Activated CD8-positive, alpha-beta memory T cell treated with anti-CD3 and anti-CD28 coated beads for 1 hour (primary cell): ENCODE results near the gene POU2AF1.

Source experiments
- DNase-seq, 2 donors: peaks; one replicate each; pipeline ENCODE4 v3.0.0-alpha.2; 2020; ENCODE audit warnings: low read depth in 1 of 2; ENCODE audit errors: extremely low read depth in 1 of 2

The POU2AF1 gene

DNA sequence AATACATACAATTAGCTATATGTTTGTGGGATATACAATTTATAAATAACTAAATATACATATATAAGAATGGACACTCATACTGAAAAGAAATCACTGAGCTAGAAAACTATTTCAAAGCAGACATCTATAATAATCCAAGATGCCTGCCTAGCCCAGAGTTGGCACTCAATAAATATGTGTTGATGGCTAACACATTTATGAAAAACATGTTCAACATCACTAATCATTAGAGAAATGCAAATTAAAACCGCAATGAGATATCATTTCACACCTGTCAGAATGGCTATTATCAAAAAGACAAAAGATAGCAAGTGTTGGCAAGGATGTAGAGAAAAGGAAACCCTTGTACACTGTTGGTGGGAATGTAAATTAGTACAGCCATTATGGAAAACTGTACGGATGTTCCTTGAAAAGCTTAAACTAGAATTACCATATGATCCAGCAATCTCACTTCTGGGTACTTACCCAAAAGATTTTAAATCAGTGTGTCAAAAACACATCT is 29.8 kb downstream of the POU2AF1 start:
- no peak for DNase-seq

- DNase-seq: no peak
Observed at GRCh38 chr11:111348147-111348546, 30.9 kb downstream of the POU2AF1 start.

DNA sequence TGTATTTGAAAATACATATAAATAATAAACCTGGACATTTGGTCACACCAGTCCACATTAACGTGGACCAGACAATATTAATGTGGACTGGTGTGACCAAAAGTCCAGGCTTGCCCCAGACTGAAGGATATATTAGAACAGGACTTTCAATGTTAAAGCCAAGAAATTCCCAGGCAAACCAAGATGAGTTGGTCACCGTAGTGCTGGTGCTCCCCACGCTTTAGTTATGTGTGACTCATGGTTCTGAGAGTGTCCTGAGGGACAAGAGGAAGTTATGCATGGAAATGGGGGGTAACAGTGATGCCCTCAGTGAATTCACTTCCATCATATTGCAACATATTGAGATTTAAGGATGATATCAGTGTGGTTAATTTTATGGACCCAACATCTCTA is 31.4 kb downstream of the POU2AF1 start:
- DNase-seq: no peak

GRCh38 chr11:111347002-111347722 is 31.9 kb downstream of the POU2AF1 start:
- DNase-seq: no peak

- no peak for DNase-seq
Observed at GRCh38 chr11:111344032-111344431, 35.0 kb downstream of the POU2AF1 start.

GRCh38 chr11:111342329-111342728 is 36.7 kb downstream of the POU2AF1 start:
- DNase-seq: no peak

GRCh38 chr11:111339758-111340388 is 39.2 kb downstream of the POU2AF1 start:
- no peak for DNase-seq

DNA sequence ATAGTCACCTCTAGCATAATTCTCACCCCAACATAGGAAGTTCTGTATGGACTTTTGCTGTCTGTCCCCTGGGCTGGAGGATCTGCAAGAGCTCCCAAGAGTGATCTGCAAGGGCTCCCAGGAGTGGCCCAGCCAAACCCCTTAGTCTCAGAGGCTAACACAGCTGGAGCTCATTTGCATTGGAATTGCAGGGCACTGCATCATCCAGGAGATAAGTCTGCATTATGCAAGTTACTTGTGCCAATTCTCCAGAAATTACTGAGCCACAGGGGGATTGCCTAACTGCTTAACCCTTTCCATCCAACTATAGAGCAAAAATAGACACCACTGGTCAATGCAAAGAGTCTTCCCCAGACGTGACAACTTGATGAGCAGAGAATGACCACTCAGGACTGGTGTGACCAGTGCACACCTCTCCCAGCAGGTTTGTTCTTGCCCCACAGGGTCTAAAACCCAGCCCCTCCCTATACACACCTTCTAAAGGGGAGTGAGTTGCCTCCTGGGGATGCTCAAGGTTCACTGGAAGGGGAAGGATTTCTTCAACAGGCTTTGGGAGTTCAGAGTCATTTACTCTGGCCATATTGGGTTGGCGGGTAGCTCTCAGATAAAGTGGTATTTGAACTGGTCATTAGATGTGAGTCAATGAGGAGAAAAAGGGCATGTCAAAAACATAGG is 42.4 kb downstream of the POU2AF1 start:
- no peak for DNase-seq

DNA sequence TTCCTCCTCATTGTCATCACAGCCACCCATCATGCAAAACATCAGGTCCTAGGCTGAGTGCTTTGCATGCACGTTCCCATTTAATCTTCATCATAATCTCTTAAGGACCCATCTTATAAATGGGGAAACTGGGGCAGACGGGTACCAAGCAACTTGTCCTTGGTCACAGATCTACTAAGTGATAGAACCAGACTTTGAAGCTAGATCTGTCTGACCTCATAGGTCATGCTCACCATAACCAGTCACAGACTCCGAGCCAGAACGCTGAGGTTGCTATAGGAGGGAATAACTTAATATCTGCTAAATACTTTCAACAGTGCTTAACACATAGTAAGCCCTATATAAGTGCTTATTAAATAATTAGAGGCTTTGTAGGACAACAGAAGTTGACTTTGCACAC is 43.0 kb downstream of the POU2AF1 start:
- no peak for DNase-seq

- no peak for DNase-seq
Observed at GRCh38 chr11:111335549-111335948, 43.5 kb downstream of the POU2AF1 start.

- no peak for DNase-seq
Observed at GRCh38 chr11:111334532-111335502, 44.3 kb downstream of the POU2AF1 start.

DNA sequence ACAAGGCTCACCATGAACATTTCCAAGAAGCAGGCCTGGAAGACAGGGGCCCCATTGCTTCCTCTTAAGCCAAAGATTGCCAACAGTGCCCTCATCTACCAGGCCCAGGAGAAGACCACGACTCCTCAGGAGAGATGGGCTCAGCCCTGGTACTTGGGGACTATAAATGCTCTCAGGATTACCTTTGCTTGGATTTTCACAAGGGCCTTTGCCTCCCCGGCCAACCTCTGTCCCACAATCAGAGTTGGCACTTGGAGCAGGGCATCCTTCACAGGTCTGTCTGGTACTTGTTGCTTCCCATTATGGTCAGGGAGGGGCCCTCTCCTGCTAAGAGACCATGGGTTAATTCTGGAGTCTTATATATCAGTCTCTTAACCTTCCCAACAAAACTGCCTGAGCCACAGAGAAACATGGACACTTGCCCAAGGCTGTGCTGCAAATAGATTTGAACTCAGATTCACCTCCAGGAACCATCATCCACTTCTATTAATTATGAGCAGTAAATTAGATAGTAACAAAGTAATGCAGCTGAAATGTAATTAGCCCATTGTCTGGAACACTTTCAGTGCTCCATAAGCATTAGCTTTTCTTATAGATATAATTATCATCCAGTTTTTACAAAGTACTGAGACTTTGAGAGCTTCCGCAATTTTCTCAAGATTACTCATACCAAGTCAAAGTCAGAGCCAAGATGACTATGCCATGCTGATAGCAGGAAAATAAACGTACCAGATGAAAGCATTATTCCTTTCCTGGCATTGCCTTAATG is 47.2 kb downstream of the POU2AF1 start:
- no peak for DNase-seq

- no peak for DNase-seq
Observed at GRCh38 chr11:111330234-111330893, 48.7 kb downstream of the POU2AF1 start.

GRCh38 chr11:111329306-111330204 is 49.5 kb downstream of the POU2AF1 start:
- no peak for DNase-seq

GRCh38 chr11:111327908-111328624 is 51.0 kb downstream of the POU2AF1 start:
- DNase-seq: no peak

DNA sequence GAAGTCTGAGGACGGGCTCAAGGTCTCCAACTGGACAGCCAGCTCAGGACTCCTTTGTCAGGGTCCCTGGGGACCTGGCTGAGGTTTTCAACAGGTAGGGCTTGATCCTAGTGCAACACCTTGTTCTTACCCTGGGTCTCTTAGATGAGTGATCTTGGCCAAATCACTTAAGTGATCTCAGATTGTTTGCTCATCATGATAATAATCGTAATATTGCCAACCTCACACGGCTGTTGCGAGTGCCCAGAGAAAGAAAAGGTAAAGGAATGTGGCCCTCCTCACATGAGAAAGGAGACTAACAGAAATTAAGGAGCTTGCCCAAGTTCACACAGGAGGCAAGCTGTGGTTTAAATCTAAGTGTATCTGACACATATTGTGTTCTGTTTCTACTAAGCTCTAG is 52.3 kb downstream of the POU2AF1 start:
- DNase-seq: no peak

DNA sequence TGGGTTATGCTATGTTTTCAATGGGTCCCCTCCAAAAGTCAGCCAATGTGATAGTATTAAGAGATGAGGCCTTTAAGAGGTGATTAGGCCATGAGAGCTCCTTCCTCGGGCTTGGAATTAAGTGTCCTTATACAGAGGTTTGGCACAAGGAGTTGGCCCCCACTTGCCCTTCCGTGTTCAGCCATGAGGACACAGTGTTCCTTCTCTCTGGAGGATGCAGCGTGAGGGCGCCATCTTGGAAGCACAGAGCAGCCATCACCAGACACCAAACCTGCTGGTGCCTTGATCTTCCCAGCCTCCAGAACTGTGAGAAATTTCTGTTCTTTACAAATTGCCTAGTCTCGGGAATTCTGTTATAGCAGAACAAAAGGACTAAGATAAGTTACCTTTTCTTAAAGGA is 53.8 kb downstream of the POU2AF1 start:
- DNase-seq: no peak

DNA sequence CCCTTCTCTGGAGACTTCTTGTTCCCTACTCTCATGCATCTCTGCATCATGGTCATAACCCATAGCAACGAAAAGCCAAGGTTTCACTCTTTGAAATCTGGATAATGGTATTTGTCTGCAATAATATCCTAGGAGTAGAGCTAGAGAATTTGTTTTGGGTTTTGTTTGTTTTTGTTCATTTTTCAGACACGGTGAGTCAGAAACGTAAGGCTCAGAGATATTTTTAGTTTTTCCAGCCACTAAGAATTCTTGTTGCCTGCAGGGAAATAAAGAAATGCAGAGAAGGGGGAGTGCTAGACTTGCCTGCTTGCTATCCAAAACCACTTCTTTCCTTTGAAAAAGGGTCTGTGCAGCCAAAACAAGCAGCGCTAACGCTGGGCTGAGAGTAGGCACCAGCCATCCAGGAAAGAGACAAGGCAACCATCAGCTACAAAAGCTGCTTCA is 54.8 kb downstream of the POU2AF1 start:
- no peak for DNase-seq
